NB4 (cell line): ENCODE results near the gene AKT3.

Experiments used
- POLR2A ChIP-seq: IDR thresholded peaks from 2 replicates; pipeline ENCODE4 v1.6.1; 2011; ENCODE audit warnings: mild to moderate bottlenecking; ENCODE audit not compliant: insufficient read length; ENCODE audit errors: extremely low read depth
- TF ChIP-seq, protein P1 (sequence below): IDR thresholded peaks from one replicate; pipeline ENCODE4 v1.5.1; 2012; ENCODE audit warnings: low read depth, low read length
- TF ChIP-seq, protein P2 (sequence below): IDR thresholded peaks from 2 replicates; pipeline ENCODE4 v1.6.1; 2011; ENCODE audit warnings: low read depth, low read length

DNA sequence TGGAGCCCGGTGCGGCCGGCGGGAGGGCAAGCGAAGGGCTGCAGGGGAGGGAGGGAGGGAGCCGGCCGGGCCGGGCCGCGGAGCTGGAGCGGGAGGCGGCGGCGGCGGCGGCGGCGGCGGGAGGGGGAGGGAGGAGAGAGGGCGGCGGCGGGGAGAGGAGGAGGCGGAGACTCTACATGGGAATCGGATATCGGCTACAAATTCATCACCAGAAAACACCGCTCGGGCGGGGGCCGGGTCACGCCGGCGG lies at the start of gene AKT3:
- TF ChIP-seq, protein P1, sequence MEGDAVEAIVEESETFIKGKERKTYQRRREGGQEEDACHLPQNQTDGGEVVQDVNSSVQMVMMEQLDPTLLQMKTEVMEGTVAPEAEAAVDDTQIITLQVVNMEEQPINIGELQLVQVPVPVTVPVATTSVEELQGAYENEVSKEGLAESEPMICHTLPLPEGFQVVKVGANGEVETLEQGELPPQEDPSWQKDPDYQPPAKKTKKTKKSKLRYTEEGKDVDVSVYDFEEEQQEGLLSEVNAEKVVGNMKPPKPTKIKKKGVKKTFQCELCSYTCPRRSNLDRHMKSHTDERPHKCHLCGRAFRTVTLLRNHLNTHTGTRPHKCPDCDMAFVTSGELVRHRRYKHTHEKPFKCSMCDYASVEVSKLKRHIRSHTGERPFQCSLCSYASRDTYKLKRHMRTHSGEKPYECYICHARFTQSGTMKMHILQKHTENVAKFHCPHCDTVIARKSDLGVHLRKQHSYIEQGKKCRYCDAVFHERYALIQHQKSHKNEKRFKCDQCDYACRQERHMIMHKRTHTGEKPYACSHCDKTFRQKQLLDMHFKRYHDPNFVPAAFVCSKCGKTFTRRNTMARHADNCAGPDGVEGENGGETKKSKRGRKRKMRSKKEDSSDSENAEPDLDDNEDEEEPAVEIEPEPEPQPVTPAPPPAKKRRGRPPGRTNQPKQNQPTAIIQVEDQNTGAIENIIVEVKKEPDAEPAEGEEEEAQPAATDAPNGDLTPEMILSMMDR: no peak
- TF ChIP-seq, protein P2, sequence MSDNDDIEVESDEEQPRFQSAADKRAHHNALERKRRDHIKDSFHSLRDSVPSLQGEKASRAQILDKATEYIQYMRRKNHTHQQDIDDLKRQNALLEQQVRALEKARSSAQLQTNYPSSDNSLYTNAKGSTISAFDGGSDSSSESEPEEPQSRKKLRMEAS: no peak
- TF ChIP-seq POLR2A: no peak
